Hypothalamus (tissue), 51 donors: ENCODE data around the gene PRRG1.
"Not testable (repeated sequence)": the region's sequence is repeated elsewhere in the genome, so short reads cannot be mapped to it uniquely, and the experiment has no call there.

Experiments used
- DNase-seq, 51 donors: peaks; one replicate each; lab custom pipeline; 2025; lab: John Stamatoyannopoulos, UW

The PRRG1 gene

GRCh38 chrX:37371578-37371991 lies 22.4 kb downstream of the PRRG1 start:
- no peak for DNase-seq

GRCh38 chrX:37378404-37378803 lies 29.2 kb downstream of the PRRG1 start:
- no peak for DNase-seq

DNA sequence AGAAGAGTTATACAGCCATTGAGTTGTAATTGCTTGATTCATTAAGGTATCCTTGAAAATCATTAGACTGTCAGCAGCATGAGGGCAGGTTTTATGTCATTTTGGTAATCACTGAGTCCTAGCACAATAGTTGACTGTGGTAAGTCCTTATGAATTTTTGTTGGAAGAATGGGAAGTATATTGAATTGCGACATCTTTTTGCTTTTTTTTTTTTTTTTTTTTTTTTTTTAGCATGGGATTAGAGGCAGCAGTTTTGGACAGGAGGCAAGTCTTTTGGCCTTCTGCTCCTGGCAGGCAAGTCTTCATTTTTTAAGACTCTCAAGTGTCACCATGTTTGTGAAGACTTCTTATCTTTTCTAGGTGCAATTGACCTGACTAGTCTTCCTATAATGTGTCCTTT lies 29.7 kb downstream of the PRRG1 start:
- DNase-seq, result no peak

- DNase-seq, result no peak
These were observed 31.1 kb downstream of the PRRG1 start for GRCh38 chrX:37380256-37380655.

GRCh38 chrX:37380924-37381323 lies 31.8 kb downstream of the PRRG1 start:
- no peak for DNase-seq

- no peak for DNase-seq
These were observed 34.1 kb downstream of the PRRG1 start for GRCh38 chrX:37383313-37383712.

DNA sequence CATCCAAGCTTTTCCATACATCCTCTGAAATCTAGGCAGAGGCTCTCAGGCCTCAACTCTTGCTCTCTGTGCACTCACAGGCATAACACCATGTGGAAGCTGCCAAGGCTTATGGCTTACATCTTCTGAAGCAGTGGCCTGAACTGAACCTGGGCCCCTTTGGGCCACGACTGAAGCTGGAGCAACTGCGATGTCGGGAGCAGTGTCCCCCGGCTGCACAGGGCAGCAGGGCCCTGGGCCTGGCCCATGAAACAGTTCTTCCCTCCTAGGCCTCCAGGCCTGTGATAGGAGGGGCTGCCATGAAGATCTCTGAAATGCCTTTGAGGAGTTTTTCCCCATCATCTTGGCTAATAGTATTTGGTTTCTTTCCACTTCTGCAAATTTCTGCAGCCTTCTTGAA lies 39.2 kb downstream of the PRRG1 start:
- DNase-seq, result no peak

- no peak for DNase-seq
These were observed 56.8 kb downstream of the PRRG1 start for GRCh38 chrX:37405956-37406355.

GRCh38 chrX:37407736-37408135 lies 58.6 kb downstream of the PRRG1 start:
- no peak for DNase-seq

GRCh38 chrX:37409278-37409677 lies 60.1 kb downstream of the PRRG1 start:
- no peak for DNase-seq

GRCh38 chrX:37420185-37420584 lies 71.0 kb downstream of the PRRG1 start:
- DNase-seq, result no peak

- no peak for DNase-seq
These were observed 71.6 kb downstream of the PRRG1 start for GRCh38 chrX:37420756-37421155.

DNA sequence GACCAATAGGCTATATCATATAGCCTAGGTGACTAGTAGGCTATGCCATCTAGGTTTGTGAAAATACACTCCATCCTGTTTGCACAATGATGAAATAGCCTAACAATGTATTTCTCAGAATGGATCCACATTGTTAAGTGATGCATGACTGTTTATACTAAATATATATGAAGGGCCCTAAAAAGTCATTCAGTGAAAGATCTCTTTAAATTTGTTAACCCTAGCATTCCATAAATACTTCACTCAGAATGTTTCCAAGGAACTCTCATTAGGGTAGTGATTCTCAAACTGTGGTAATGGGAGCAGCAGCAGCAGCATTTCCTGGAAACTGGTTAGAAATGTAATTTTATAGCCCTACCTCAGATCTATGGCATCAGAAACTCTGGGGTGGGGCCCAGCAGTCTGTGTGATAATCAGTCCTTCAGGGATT lies 74.9 kb downstream of the PRRG1 start:
- DNase-seq, result no peak

GRCh38 chrX:37425370-37425769 lies 76.2 kb downstream of the PRRG1 start:
- no peak for DNase-seq

GRCh38 chrX:37428962-37429361 lies 79.8 kb downstream of the PRRG1 start:
- DNase-seq, result not testable (repeated sequence)

- DNase-seq, result no peak
These were observed 85.2 kb downstream of the PRRG1 start for GRCh38 chrX:37434362-37434761.

- DNase-seq, result no peak
These were observed 88.0 kb downstream of the PRRG1 start for GRCh38 chrX:37437160-37437559.

DNA sequence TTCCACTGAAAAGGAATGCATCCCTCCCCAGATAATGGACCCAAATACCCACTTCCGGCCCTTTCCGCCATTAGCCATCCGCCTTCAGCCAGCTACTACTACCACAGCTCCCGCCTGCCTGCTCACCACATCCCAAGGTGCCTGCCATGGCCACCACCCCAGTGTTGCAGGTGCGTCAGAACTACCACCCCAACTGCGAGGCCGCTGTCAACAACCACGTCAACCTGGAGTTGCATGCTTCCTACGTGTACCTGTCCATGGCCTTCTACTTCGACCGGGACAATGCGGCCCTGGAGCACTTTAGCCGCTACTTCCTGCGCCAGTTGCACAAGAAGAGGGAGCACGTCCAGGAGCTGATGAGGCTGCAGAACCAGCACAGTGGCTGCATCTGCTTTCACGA lies 92.2 kb downstream of the PRRG1 start:
- DNase-seq, result no peak

- no peak for DNase-seq
These were observed 96.0 kb downstream of the PRRG1 start for GRCh38 chrX:37445182-37445581.

GRCh38 chrX:37453821-37454220 lies 104.7 kb downstream of the PRRG1 start:
- DNase-seq, result no peak

DNA sequence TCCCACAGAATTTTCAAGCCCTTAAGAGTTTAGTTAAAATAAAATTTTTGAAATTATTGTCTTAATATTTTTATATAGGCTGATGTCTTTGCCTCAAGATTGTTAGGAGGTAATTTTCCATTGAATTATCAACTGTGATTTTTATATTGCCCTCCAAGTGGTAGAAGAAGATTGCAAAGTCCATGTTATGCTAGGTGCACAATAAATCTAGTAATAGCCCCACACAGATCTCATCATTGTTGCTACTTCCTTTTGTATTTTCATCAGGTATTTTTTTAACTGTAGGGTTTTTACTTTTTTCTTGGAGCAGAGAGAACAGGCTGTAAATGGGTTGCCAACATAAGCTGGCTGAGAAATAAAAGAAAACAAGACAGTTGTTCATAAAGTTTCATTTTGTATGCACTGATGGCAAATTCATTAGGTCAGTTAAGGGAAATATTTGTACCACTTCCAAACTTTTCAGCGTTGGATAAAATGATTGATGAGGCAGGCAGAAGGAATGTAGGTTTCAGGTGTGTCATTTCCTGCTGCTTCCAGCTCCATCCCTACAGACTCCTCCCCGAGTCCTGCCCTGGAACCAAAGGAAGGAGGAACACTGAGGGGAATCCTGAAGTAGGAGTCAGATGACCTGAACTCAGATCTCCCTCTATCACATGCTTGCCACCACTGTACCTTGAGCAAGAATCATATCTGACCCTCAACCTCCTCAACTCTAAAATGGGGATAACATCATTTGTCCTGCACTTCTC lies 105.5 kb downstream of the PRRG1 start:
- DNase-seq, result no peak

GRCh38 chrX:37455381-37455780 lies 106.2 kb downstream of the PRRG1 start:
- no peak for DNase-seq

- not testable (repeated sequence) for DNase-seq
These were observed 111.1 kb downstream of the PRRG1 start for GRCh38 chrX:37460285-37460684.
